Measurements from ENCODE around the gene SLC24A5.

GRCh38 chr15:48121849-48122248, 1.1 kb downstream of the SLC24A5 start:
- TF ChIP-seq, protein P1, sequence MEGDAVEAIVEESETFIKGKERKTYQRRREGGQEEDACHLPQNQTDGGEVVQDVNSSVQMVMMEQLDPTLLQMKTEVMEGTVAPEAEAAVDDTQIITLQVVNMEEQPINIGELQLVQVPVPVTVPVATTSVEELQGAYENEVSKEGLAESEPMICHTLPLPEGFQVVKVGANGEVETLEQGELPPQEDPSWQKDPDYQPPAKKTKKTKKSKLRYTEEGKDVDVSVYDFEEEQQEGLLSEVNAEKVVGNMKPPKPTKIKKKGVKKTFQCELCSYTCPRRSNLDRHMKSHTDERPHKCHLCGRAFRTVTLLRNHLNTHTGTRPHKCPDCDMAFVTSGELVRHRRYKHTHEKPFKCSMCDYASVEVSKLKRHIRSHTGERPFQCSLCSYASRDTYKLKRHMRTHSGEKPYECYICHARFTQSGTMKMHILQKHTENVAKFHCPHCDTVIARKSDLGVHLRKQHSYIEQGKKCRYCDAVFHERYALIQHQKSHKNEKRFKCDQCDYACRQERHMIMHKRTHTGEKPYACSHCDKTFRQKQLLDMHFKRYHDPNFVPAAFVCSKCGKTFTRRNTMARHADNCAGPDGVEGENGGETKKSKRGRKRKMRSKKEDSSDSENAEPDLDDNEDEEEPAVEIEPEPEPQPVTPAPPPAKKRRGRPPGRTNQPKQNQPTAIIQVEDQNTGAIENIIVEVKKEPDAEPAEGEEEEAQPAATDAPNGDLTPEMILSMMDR (conservative IDR thresholded peaks at IDR 0.05; ENCODE audit: low read length) = no peak
- no peak for TF ChIP-seq EZH2phosphoT487 (IDR thresholded peaks at IDR 0.05; ENCODE audit: borderline replicate concordance, low read depth, low read length)

All from OCI-LY7 (cell line).